Transverse colon (tissue), 4 donors: ENCODE measurements around the gene TRIM54.

Experiments used
- CTCF ChIP-seq, 5 experiments: fragments of 200-600 bp in 3 of 5; fragments of 450-650 bp in 2 of 5; sonication (generic) in 3 of 5; IDR thresholded peaks; 1 replicate in 2 of 5; 2 replicates in 3 of 5; pipeline ENCODE4 v1.5.1; 2016 to 2017; ENCODE audit warnings: antibody characterized with exemption in 5 of 5, inconsistent platforms in 3 of 5, mild to moderate bottlenecking in 2 of 5, moderate library complexity in 1 of 5
- EP300 ChIP-seq: sonication (generic); formaldehyde crosslinking; IDR thresholded peaks from one replicate; pipeline ENCODE4 v1.6.1; 2017; ENCODE audit warnings: antibody characterized with exemption, low read depth
- POLR2A ChIP-seq: fragments of 450-650 bp; IDR thresholded peaks from one replicate; pipeline ENCODE4 v1.6.1; 2016; ENCODE audit warnings: antibody characterized with exemption, mild to moderate bottlenecking, moderate library complexity
- POLR2AphosphoS5 ChIP-seq, 3 donors: sonication (generic); formaldehyde crosslinking; IDR thresholded peaks; one replicate each; pipeline ENCODE4 v1.6.1; 2016; ENCODE audit warnings: antibody characterized with exemption in 3 of 3

- no peak for TF ChIP-seq CTCF (IDR thresholded peaks at IDR 0.05)
- no peak for TF ChIP-seq EP300
- no peak for TF ChIP-seq POLR2A
- TF ChIP-seq POLR2AphosphoS5 (IDR thresholded peaks at IDR 0.05), result no peak
These were observed 73.8 kb downstream of the TRIM54 start for GRCh38 chr2:27356056-27356381.
